CD4-positive, alpha-beta T cell treated with Interleukin-6 for 4 hours (primary cell): Measurements from ENCODE around the gene RTL10.

Experiments used
- DNase-seq: peaks from one replicate; pipeline ENCODE4 v3.0.0-alpha.2; 2020; ENCODE audit warnings: mixed read lengths

Gene RTL10

GRCh38 chr22:19859861-19860510 lies 5.3 kb upstream of the RTL10 start:
- DNase-seq = no peak

- DNase-seq = no peak
Measured at GRCh38 chr22:19857382-19857781, 2.7 kb upstream of the RTL10 start.

GRCh38 chr22:19855504-19856409 lies 1.1 kb upstream of the RTL10 start:
- peak; percentile 67 for DNase-seq

GRCh38 chr22:19853879-19854777 lies 546 bp downstream of the RTL10 start:
- DNase-seq = peak; percentile 35

GRCh38 chr22:19853058-19853878 lies 1.4 kb downstream of the RTL10 start:
- no peak for DNase-seq

GRCh38 chr22:19852177-19852781 lies 2.4 kb downstream of the RTL10 start:
- DNase-seq = no peak

GRCh38 chr22:19851291-19852176 lies 3.1 kb downstream of the RTL10 start:
- no peak for DNase-seq

GRCh38 chr22:19850763-19851109 lies 3.9 kb downstream of the RTL10 start:
- DNase-seq = no peak

- no peak for DNase-seq
Measured at GRCh38 chr22:19849835-19850762, 4.6 kb downstream of the RTL10 start.

GRCh38 chr22:19848298-19849224 lies 6.1 kb downstream of the RTL10 start:
- no peak for DNase-seq

GRCh38 chr22:19847345-19847632 lies 7.4 kb downstream of the RTL10 start:
- no peak for DNase-seq

- DNase-seq = no peak
Measured at GRCh38 chr22:19846620-19847344, 7.9 kb downstream of the RTL10 start.

GRCh38 chr22:19845054-19845722 lies 9.5 kb downstream of the RTL10 start:
- DNase-seq = no peak

- DNase-seq = peak; percentile 55
Measured at GRCh38 chr22:19844377-19845053, 10.2 kb downstream of the RTL10 start.

- no peak for DNase-seq
Measured at GRCh38 chr22:19843857-19844376, 10.8 kb downstream of the RTL10 start.

- no peak for DNase-seq
Measured at GRCh38 chr22:19843107-19843856, 11.4 kb downstream of the RTL10 start.
